HG03064 (cell line): Measurements from ENCODE around the gene P3H3.
"Not testable (repeated sequence)": the region's sequence is repeated elsewhere in the genome, so short reads cannot be mapped to it uniquely, and the experiment has no call there.

Experiments used
- ATAC-seq: cut with Tn5 transposase; IDR thresholded peaks from one replicate; pipeline ENCODE4 v1.9.1; 2021; ENCODE audit warnings: low read depth; ENCODE audit not compliant: unreplicated experiment

The P3H3 gene

DNA sequence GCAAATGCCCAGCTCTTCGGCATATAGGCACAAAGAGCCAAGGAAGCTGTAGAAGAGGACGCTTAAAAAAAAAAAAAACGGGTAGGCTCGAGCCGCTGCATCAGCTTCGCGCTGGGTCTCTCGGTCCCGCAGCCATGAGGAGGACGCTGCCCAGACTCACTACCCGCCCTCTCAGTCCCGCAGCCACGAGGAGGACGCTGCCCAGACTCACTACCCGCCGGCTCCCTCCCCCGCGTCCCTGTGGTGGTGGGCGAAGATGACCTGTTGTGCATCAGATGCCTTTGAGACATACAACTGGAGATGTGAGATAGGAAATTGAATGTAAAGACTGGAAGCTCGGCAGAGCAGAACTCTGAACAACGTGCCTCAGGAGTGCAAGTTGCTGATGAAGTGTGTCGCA is 56.3 kb downstream of the P3H3 start:
- no peak for ATAC-seq

DNA sequence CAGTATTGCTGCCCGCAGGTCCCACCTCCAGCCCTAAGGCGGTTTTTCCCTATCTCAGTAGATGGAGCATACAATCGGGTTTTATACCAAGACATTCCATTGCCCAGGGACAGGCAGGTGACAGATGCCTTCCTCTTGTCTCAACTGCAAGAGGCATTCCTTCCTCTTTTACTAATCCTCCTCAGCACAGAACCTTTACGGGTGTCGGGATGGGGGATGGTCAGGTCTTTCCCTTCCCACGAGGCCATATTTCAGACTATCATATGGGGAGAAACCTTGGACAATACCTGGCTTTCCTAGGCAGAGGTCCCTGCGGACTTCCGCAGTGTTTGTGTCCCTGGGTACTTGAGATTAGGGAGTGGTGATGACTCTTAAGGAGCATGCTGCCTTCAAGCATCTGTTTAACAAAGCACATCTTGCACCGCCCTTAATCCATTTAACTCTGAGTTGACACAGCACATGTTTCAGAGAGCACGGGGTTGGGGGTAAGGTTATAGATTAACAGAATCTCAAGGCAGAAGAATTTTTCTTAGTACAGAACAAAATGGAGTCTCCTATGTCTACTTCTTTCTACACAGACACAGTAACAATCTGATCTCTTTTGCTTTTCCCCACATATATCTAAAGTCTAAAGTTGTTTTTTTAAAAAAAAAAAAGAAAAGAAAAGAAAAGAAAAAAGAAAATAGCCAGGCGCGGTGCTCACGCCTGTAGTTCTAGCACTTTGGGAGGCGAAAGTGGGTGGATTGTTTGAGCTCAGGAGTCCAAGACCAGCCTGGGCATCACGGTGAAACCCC is 58.2 kb downstream of the P3H3 start:
- not testable (repeated sequence) for ATAC-seq

DNA sequence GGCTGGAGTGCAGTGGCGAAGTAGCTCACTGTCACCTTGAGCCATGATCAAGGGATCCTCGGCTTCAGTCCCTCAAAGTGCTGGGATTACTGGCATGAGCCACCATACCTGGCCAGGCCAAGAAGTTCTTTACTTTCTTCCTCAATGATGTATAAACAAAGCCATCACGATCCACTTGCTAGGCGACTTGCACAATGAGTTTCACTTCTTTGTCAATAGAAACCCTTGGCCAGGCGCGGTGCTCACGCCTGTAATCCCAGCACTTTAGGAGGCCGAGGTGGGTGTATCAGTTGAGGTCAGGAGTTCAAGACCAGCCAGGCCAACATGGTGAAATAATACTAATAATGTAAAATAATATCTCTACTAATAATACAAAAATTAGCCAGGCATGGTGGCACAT is 59.3 kb downstream of the P3H3 start:
- no peak for ATAC-seq

DNA sequence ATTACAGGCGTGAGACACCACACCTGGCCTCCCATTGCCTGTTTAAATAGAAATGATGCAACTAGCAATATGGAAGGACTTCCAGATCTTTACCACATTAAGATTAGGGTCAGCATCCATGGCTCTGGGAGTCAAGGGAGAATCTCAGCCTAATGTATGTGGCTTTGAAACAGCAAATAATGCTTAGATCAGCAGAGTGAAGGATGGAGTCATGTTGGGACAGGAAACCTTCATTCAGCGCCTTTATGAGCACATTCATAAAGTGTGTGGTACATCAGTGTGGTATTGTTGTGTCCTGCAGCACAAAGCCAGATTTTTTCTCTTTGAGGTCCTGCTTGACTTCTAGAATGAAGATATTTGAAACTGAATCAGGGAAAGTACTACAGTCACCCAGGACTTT is 60.2 kb downstream of the P3H3 start:
- no peak for ATAC-seq

DNA sequence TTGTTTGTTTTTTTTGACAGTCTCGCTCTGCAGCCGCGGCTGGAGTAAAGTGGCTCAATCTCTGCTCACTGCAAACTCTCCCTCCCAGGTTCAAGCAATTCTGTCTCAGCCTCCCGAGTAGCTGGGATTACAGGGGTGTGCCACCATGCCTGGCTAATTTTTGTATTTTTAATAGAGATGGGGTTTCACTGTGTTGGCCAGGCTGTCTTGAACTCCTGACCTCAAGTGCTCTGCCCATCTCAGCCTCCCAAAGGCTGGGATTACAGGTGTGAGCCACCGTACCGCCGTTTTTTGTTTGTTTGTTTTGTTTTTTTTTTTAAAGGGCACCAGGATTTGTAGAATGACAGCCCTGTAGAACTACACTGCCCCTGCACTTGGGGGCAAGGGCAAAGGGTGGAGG is 60.6 kb downstream of the P3H3 start:
- ATAC-seq = not testable (repeated sequence)
